GM18909 (cell line): ENCODE data around the gene TAS2R1.

Experiments
- ATAC-seq: cut with Tn5 transposase; IDR thresholded peaks from one replicate; pipeline ENCODE4 v1.9.1; 2021; ENCODE audit warnings: mild to moderate bottlenecking; ENCODE audit not compliant: unreplicated experiment, poor library complexity

TAS2R1 gene

GRCh38 chr5:9589049-9589835, 40.9 kb downstream of the TAS2R1 start:
- ATAC-seq = no peak

GRCh38 chr5:9588254-9588653, 41.9 kb downstream of the TAS2R1 start:
- ATAC-seq = no peak

- no peak for ATAC-seq
Observed at GRCh38 chr5:9587135-9587534, 43.0 kb downstream of the TAS2R1 start.

GRCh38 chr5:9582406-9582805, 47.7 kb downstream of the TAS2R1 start:
- ATAC-seq = no peak
